IMR-90 (cell line): Measurements from ENCODE around the gene NIPAL1. TPM values are rescaled to one million over a fixed set of nuclear protein-coding genes. Genes with fewer than 3 reads are reported as not detected.

Experiments
- ATAC-seq: fragments of 200-7000 bp; cut with Tn5 transposase; 2 replicates; pipeline ENCODE4 v1.9.1; 2020; ENCODE audit warnings: low read depth, mild to moderate bottlenecking, moderate library complexity
- BruUV-seq: library from RNA; stranded (reverse); fragments of 400-500 nt; replicated peaks from 2 replicates; lab custom pipeline; 2021; lab: Mats Ljungman, UMichigan
- CTCF ChIA-PET: fragments of 300-600 bp; formaldehyde crosslinking; extraction: SDS; loops from one replicate; lab custom pipeline; 2021; ENCODE audit warnings: antibody characterized with exemption; lab: Yijun Ruan, JAX
- POLR2A ChIA-PET: fragments of 300-600 bp; sonication (Branson Sonifier 250); formaldehyde crosslinking; loops from one replicate; lab custom pipeline; 2022; ENCODE audit warnings: antibody characterized with exemption; ENCODE audit not compliant: unreplicated experiment; lab: Charles Lee
- DNase-seq: peaks from one replicate; pipeline ENCODE4 v3.0.0; 2013
- H2AFZ ChIP-seq: replicated peaks from 2 replicates; pipeline ENCODE3; 2013; ENCODE audit warnings: low read length, mild to moderate bottlenecking; ENCODE audit not compliant: poor library complexity
- H2AK5ac ChIP-seq: 2 replicates; pipeline ENCODE4 v1.6.1; 2013; ENCODE audit warnings: low read depth, low read length, inconsistent platforms
- H2AK9ac ChIP-seq: replicated peaks from 2 replicates; pipeline ENCODE3; 2013; ENCODE audit warnings: mild to moderate bottlenecking, low read depth, low read length, moderate library complexity; ENCODE audit not compliant: poor library complexity
- H2BK120ac ChIP-seq: 2 replicates; pipeline ENCODE4 v1.6.1; 2013; ENCODE audit warnings: low read depth, low read length, inconsistent platforms
- H2BK15ac ChIP-seq: 3 replicates; pipeline ENCODE4 v1.6.1; 2013; ENCODE audit warnings: low read depth, low read length, inconsistent platforms
- H2BK20ac ChIP-seq: 2 replicates; pipeline ENCODE4 v1.6.1; 2013; ENCODE audit warnings: low read depth, mild to moderate bottlenecking, inconsistent platforms, low read length, moderate library complexity
- H2BK5ac ChIP-seq: 2 replicates; pipeline ENCODE4 v1.6.1; 2013; ENCODE audit warnings: mild to moderate bottlenecking, low read depth, low read length, inconsistent platforms; ENCODE audit not compliant: poor library complexity, severe bottlenecking
- H3K14ac ChIP-seq: replicated peaks from 2 replicates; pipeline ENCODE4 v1.6.1; 2013; ENCODE audit warnings: low read depth, low read length, inconsistent platforms
- H3K18ac ChIP-seq: 2 replicates; pipeline ENCODE4 v1.6.1; 2013; ENCODE audit warnings: low read depth, low read length, control low read depth
- H3K23ac ChIP-seq: 2 replicates; pipeline ENCODE4 v1.6.1; 2013; ENCODE audit warnings: low read depth, low read length, inconsistent platforms
- H3K27ac ChIP-seq: 2 replicates; pipeline ENCODE4 v1.5.1; 2013; ENCODE audit warnings: mild to moderate bottlenecking, control low read depth, low read length; ENCODE audit not compliant: insufficient read depth
- H3K27me3 ChIP-seq: 2 replicates; pipeline ENCODE4 v1.6.1; 2013; ENCODE audit warnings: low read length; ENCODE audit not compliant: control insufficient read depth, insufficient read depth
- H3K36me3 ChIP-seq: 2 replicates; pipeline ENCODE4 v1.6.1; 2013; ENCODE audit warnings: low read length, mixed read lengths; ENCODE audit not compliant: control insufficient read depth, insufficient read depth
- H3K4ac ChIP-seq: 2 replicates; pipeline ENCODE4 v1.6.1; 2013; ENCODE audit warnings: low read depth, low read length, inconsistent platforms
- H3K4me1 ChIP-seq: 2 replicates; pipeline ENCODE4 v1.6.1; 2013; ENCODE audit warnings: low read length, mixed read lengths; ENCODE audit not compliant: control insufficient read depth, insufficient read depth
- H3K4me2 ChIP-seq: 2 replicates; pipeline ENCODE4 v1.6.1; 2013; ENCODE audit warnings: low read depth, mild to moderate bottlenecking, control low read depth, low read length, moderate library complexity
- H3K4me3 ChIP-seq: 2 replicates; pipeline ENCODE4 v1.5.1; 2013; ENCODE audit warnings: low read depth, mild to moderate bottlenecking, control low read depth, low read length, moderate library complexity; ENCODE audit not compliant: insufficient read depth
- H3K56ac ChIP-seq: 2 replicates; pipeline ENCODE4 v1.6.1; 2013; ENCODE audit warnings: low read length, inconsistent platforms; ENCODE audit not compliant: insufficient read depth; ENCODE audit errors: extremely low read depth
- H3K79me1 ChIP-seq, 2 experiments: 2 replicates each; pipeline ENCODE4 v1.6.1; 2013; ENCODE audit warnings: low read length in 2 of 2, inconsistent platforms in 1 of 2, low read depth in 1 of 2
- H3K9ac ChIP-seq: 2 replicates; pipeline ENCODE4 v1.6.1; 2013; ENCODE audit warnings: low read depth, low read length, control low read depth
- H3K9me1 ChIP-seq: 2 replicates; pipeline ENCODE4 v1.6.1; 2013; ENCODE audit warnings: low read length, inconsistent platforms; ENCODE audit not compliant: insufficient read depth
- H3K9me3 ChIP-seq: 2 replicates; pipeline ENCODE4 v1.6.1; 2013; ENCODE audit warnings: low read length; ENCODE audit not compliant: control insufficient read depth, insufficient read depth
- H4K20me1 ChIP-seq: 2 replicates; pipeline ENCODE4 v1.6.1; 2013; ENCODE audit warnings: low read length, inconsistent platforms; ENCODE audit not compliant: insufficient read depth
- H4K5ac ChIP-seq: 2 replicates; pipeline ENCODE4 v1.6.1; 2013; ENCODE audit warnings: mild to moderate bottlenecking, low read depth, low read length, control low read depth
- H4K8ac ChIP-seq, 2 experiments: 2 replicates each; pipeline ENCODE4 v1.6.1; 2013; ENCODE audit warnings: low read depth in 2 of 2, low read length in 2 of 2, control low read depth in 1 of 2, inconsistent platforms in 1 of 2
- H4K91ac ChIP-seq: 2 replicates; pipeline ENCODE4 v1.6.1; 2013; ENCODE audit warnings: low read depth, low read length, inconsistent platforms; ENCODE audit not compliant: insufficient read depth
- ELK1 ChIP-seq: fragments of 150-350 bp; IDR thresholded peaks from 2 replicates; pipeline ENCODE4 v1.6.1; 2016; ENCODE audit warnings: low read depth, mild to moderate bottlenecking, low read length, moderate library complexity, borderline replicate concordance
- MAZ ChIP-seq: IDR thresholded peaks from 2 replicates; pipeline ENCODE4 v1.6.1; 2012; ENCODE audit warnings: low read depth, mild to moderate bottlenecking, low read length, improper control_type of control experiment, moderate library complexity, borderline replicate concordance
- NFE2L2 ChIP-seq: fragments of 150-350 bp; IDR thresholded peaks from 2 replicates; pipeline ENCODE4 v1.6.1; 2016; ENCODE audit warnings: low read depth, mild to moderate bottlenecking, low read length
- POLR2A ChIP-seq: IDR thresholded peaks from 2 replicates; pipeline ENCODE4 v1.6.1; 2012; ENCODE audit warnings: mild to moderate bottlenecking, low read depth, low read length
- WGBS, 2 experiments: methylation state at CpG; one replicate each; pipeline versions ENCODE4 v1.1.5 to v1.1.7; 2013; ENCODE audit warnings: missing lambda C conversion rate in 2 of 2; ENCODE audit not compliant: insufficient read length in 1 of 2; ENCODE audit errors: extremely low coverage in 2 of 2; 5-methylcytosine and 5-hydroxymethylcytosine counted together
- dilution Hi-C: fragments of 300-500 bp; cut with HindIII; formaldehyde crosslinking; loops from one replicate; pipeline ENCODE4 v1.14.3; 2018; ENCODE audit warnings: low sequenced_read_pairs; ENCODE audit not compliant: unreplicated experiment
- in situ Hi-C: fragments of 300-500 bp; cut with MboI; formaldehyde crosslinking; loops from 3 replicates; pipeline ENCODE4 v1.14.3; 2019; ENCODE audit warnings: low sequenced_read_pairs, inconsistent platforms, mixed read lengths
- intact Hi-C: fragments of 100-400 bp; cut with micrococcal nuclease; formaldehyde crosslinking; loops from 2 replicates; pipeline ENCODE4 v1.10.0; 2022
- polyA plus RNA-seq, 3 experiments: library from polyadenylated mRNA; depleted of rRNA; stranded (reverse); fragments of >200 nt; gene quantifications; 2 replicates each; pipeline ENCODE4 v1.2.3, GENCODE V29; 2012; ENCODE audit warnings: low replicate concordance in 1 of 3
- total RNA-seq: library from RNA; depleted of rRNA; stranded (reverse); fragments of >200 nt; gene quantifications from 2 replicates; pipeline ENCODE4 v1.2.3, GENCODE V29; 2012

The NIPAL1 gene
- total and polyA plus RNA-seq, 2 of the 4 experiments (the other 2 are of a cell fraction): 0.89 to 1.1 TPM

GRCh38 chr4:48037117-48037462, 20.5 kb downstream of the NIPAL1 start:
- DNase-seq (no peak), ATAC-seq (no peak)
- Histone ChIP-seq H2BK120ac (no peak overlapping the region), H3K4me3 (no peak overlapping the region), H3K36me3 (no peaks in the 10 kb centered on the region), H2BK5ac (no peak overlapping the region), H4K5ac (no peak overlapping the region), H3K9ac (no peak overlapping the region), H3K9me3 (no peaks in the 10 kb centered on the region), H3K27ac (no peak overlapping the region), H2AK5ac (no peak overlapping the region), H3K18ac (no peak overlapping the region), H3K27me3 (no peaks in the 10 kb centered on the region), H2AK9ac (no peak overlapping the region), H3K4me1 (no peaks in the 10 kb centered on the region), H4K8ac (no peak overlapping the region), H4K20me1 (no peaks in the 10 kb centered on the region), H3K79me1 (no peaks in the 10 kb centered on the region), H2BK15ac (no peak overlapping the region), H3K4me2 (no peak overlapping the region), H3K4ac (no peak overlapping the region), H2AFZ (no peak overlapping the region), H3K14ac (no peak overlapping the region), H2BK20ac (no peak overlapping the region), H4K91ac (no peak overlapping the region), H3K56ac (no peak overlapping the region), H3K23ac (no peak overlapping the region), H3K9me1 (no peaks in the 10 kb centered on the region)
- CTCF ChIA-PET: no interaction called here
- POLR2A ChIA-PET: no interaction called here
- in situ Hi-C loops (no loop called here), dilution Hi-C loops (no loop called here), intact Hi-C loops (loop anchor here (5.0 kb wide), 1 partner anchor 45 kb away; no protein-coding TSS in a partner anchor)
- TF ChIP-seq NFE2L2 (no peak), MAZ (no peak), POLR2A (no peak), ELK1 (no peak)
- no TSS peak for BruUV-seq
- no CpG with 5 or more reads among the region's 2 CpGs for WGBS, 2 experiments
